PC-3 (cell line): ENCODE measurements around the gene DNLZ.
"Not testable (repeated sequence)": the region's sequence is repeated elsewhere in the genome, so short reads cannot be mapped to it uniquely, and the experiment has no call there.

Experiments
- CTCF ChIP-seq: fragments of 300-600 bp; sonication (generic); conservative IDR thresholded peaks from 2 replicates; pipeline ENCODE4 v1.5.1; 2017; ENCODE audit warnings: antibody characterized with exemption, low read depth, mild to moderate bottlenecking, low read length
- EZH2 ChIP-seq: fragments of 300-600 bp; sonication (generic); IDR thresholded peaks from one replicate; pipeline ENCODE4 v1.6.1; 2017; ENCODE audit warnings: antibody characterized with exemption, mild to moderate bottlenecking, low read length; ENCODE audit not compliant: unreplicated experiment
- EZH2phosphoT487 ChIP-seq: fragments of 300-600 bp; sonication (generic); IDR thresholded peaks from 2 replicates; pipeline ENCODE4 v1.6.1; 2018; ENCODE audit warnings: mild to moderate bottlenecking, antibody characterized with exemption, low read length, borderline replicate concordance

GRCh38 chr9:136319244-136319643 is 44.3 kb downstream of the DNLZ start:
- not testable (repeated sequence) for TF ChIP-seq CTCF, EZH2, EZH2phosphoT487
